ENCODE measurements around the gene HEBP2.

HEBP2 gene

DNA sequence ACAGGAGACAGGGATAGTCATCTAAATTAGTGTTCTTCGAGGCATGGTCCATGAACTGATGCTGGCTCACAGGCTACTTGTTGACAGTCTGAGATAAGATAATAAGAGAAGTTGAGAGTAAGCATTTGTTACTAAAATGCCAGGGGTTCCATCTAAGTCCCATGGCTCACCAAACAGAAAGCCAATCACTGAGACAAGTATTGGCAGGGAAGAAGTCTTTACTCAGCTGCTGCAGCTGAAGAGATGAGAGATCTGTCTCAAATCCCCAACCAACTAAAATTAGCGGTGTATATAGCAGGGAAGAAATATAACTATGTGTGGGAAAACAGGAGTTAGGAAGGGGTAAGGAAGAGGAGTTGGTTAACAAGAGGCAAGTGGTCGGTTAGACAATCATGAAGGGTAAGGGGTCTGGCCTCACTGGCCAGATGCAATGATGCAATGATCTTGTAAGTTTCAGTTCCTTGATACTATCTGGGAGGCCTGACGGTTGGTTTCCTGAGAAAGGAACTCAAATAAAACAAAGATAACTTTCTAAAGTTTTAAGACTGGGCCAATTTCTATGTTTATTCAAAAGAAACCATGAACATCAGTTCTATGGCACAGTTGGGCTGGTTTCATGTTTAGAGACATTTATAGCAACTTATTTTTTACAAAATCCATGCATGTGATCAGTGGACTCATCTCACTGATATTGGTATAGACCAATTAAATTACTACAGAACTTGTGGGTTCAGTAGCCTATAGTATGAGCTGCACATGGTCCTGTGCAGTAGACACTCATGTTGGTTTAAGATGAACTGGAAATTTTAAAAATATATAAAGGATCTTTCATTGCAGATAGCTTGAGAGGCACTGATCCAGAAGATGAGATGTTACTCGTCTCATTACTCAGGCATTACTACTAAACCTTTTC lies 9.9 kb upstream of the HEBP2 start:
- TF ChIP-seq, protein P1, sequence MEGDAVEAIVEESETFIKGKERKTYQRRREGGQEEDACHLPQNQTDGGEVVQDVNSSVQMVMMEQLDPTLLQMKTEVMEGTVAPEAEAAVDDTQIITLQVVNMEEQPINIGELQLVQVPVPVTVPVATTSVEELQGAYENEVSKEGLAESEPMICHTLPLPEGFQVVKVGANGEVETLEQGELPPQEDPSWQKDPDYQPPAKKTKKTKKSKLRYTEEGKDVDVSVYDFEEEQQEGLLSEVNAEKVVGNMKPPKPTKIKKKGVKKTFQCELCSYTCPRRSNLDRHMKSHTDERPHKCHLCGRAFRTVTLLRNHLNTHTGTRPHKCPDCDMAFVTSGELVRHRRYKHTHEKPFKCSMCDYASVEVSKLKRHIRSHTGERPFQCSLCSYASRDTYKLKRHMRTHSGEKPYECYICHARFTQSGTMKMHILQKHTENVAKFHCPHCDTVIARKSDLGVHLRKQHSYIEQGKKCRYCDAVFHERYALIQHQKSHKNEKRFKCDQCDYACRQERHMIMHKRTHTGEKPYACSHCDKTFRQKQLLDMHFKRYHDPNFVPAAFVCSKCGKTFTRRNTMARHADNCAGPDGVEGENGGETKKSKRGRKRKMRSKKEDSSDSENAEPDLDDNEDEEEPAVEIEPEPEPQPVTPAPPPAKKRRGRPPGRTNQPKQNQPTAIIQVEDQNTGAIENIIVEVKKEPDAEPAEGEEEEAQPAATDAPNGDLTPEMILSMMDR (IDR thresholded peaks at IDR 0.05; ENCODE audit: borderline replicate concordance, extremely low read depth, low read length, poor library complexity, severe bottlenecking), result no peak
- no peak for TF ChIP-seq EZH2 (IDR thresholded peaks at IDR 0.05; ENCODE audit: borderline replicate concordance, low read depth, low read length, severe bottlenecking)
- no peaks in the 10 kb centered on the region for H3K36me3 ChIP-seq (ENCODE audit: insufficient read depth, low read length)
- H3K27ac ChIP-seq (ENCODE audit: low read length), result no peak overlapping the region
- no peaks in the 10 kb centered on the region for H3K9me3 ChIP-seq (ENCODE audit: insufficient read depth, low read length, severe bottlenecking)
- ATAC-seq (ENCODE audit: insufficient read depth, low read depth) (no peak), DNase-seq (no peak)
- H3K79me2 ChIP-seq (ENCODE audit: insufficient read depth, low read length), result no peaks in the 10 kb centered on the region
- H3K4me1 ChIP-seq (ENCODE audit: insufficient read depth, low read length), result no peaks in the 10 kb centered on the region
- no peak overlapping the region for H3K9ac ChIP-seq (ENCODE audit: low read depth, low read length)
- no peak overlapping the region for H3K4me3 ChIP-seq (ENCODE audit: low read depth in 1 of 2, low read length in 2 of 2)
- H4K20me1 ChIP-seq (ENCODE audit: insufficient read depth, low read length), result no peaks in the 10 kb centered on the region
- no peak overlapping the region for H2AFZ ChIP-seq (ENCODE audit: low read depth, low read length)
- H3K27me3 ChIP-seq (ENCODE audit: insufficient read depth, low read length, poor library complexity), result peaks cover 4% of the 10 kb centered on the region
- no peak overlapping the region for H3K4me2 ChIP-seq (ENCODE audit: insufficient read depth, low read length)

DNA sequence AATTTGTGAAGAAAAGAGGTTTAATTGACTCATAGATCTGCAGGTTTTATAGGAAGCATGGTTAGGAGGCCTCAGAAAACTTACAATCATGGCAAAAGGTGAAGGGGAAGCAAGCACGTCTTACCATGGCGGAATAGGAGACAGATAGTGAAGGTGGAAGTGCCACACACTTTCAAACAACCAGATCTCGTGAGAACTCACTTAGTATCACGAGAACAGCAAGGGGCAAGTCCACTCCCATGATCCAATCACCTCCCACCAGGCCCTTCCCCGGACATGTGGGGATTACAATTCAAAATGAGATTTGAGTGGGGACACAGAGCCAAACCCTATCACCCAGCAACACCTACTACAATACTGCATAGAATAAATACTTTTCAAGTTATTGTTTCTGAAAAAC lies 7.3 kb upstream of the HEBP2 start:
- Histone ChIP-seq H3K4me2 (ENCODE audit: insufficient read depth, low read length) (no peak overlapping the region), H3K36me3 (ENCODE audit: insufficient read depth, low read length) (no peaks in the 10 kb centered on the region), H3K4me1 (ENCODE audit: insufficient read depth, low read length) (no peaks in the 10 kb centered on the region), H3K27ac (ENCODE audit: low read length) (no peak overlapping the region), H3K79me2 (ENCODE audit: insufficient read depth, low read length) (no peaks in the 10 kb centered on the region), H4K20me1 (ENCODE audit: insufficient read depth, low read length) (no peaks in the 10 kb centered on the region), H3K4me3 (ENCODE audit: low read depth in 1 of 2, low read length in 2 of 2) (no peak overlapping the region), H2AFZ (ENCODE audit: low read depth, low read length) (no peak overlapping the region), H3K9ac (ENCODE audit: low read depth, low read length) (no peak overlapping the region), H3K27me3 (ENCODE audit: insufficient read depth, low read length, poor library complexity) (peaks cover 3% of the 10 kb centered on the region), H3K9me3 (ENCODE audit: insufficient read depth, low read length, severe bottlenecking) (no peaks in the 10 kb centered on the region)
- TF ChIP-seq, protein P1 (IDR thresholded peaks at IDR 0.05; ENCODE audit: borderline replicate concordance, extremely low read depth, low read length, poor library complexity, severe bottlenecking), result no peak
- no peak for TF ChIP-seq EZH2 (IDR thresholded peaks at IDR 0.05; ENCODE audit: borderline replicate concordance, low read depth, low read length, severe bottlenecking)
- ATAC-seq (ENCODE audit: insufficient read depth, low read depth) (no peak), DNase-seq (no peak)

DNA sequence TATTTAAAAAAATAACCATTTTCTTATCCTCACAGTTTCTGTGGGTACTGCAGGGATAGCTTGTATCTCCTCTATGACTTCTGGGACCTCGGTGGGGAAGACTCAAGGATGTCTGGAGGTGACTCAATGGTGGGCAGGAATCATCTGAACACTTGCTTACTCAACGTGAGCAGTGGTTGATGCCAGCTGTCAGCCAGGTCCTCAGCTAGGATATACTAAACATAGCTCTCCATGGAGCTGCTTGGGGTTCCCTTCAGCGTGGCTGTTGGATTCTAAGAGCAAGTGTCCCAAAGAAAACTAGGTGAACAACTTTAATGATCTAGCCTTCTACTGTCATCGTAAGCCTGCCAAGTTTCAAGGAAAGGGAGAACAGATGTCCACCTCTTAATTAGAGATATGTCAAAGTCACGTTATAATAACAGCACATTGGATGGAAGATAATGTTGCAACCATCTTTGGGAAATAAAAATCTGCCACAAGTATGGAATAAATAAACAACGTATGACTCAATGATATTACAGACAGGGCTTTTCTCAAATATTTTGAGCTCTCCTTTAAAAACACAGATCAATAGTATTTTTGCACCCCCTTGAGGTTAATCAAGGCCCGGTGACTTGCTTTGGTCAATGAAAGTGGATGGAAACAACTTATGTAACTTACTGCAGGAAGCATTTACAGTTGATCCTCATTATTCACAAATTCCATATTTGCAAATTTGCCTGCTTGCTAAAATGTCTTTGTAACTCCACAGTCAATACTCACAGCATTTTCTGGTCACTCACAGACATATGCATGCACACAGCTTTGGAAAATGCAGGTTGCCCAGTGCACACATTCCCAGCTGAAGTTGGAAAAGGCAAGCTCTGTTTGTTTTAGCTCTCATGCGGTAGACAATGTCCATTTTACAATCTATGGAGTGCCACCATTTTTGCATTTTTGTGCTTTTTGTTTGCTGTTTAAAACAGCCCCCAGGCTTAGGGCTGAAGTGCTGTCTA lies 6.6 kb upstream of the HEBP2 start:
- Histone ChIP-seq H4K20me1 (ENCODE audit: insufficient read depth, low read length) (no peaks in the 10 kb centered on the region), H3K27ac (ENCODE audit: low read length) (no peak overlapping the region), H3K27me3 (ENCODE audit: insufficient read depth, low read length, poor library complexity) (peaks cover 7% of the 10 kb centered on the region), H3K4me2 (ENCODE audit: insufficient read depth, low read length) (no peak overlapping the region), H2AFZ (ENCODE audit: low read depth, low read length) (no peak overlapping the region), H3K36me3 (ENCODE audit: insufficient read depth, low read length) (no peaks in the 10 kb centered on the region), H3K79me2 (ENCODE audit: insufficient read depth, low read length) (no peaks in the 10 kb centered on the region), H3K4me3 (ENCODE audit: low read depth in 1 of 2, low read length in 2 of 2) (no peak overlapping the region), H3K9ac (ENCODE audit: low read depth, low read length) (no peak overlapping the region), H3K4me1 (ENCODE audit: insufficient read depth, low read length) (no peaks in the 10 kb centered on the region), H3K9me3 (ENCODE audit: insufficient read depth, low read length, severe bottlenecking) (no peaks in the 10 kb centered on the region)
- DNase-seq (no peak), ATAC-seq (ENCODE audit: insufficient read depth, low read depth) (no peak)
- TF ChIP-seq, protein P1 (IDR thresholded peaks at IDR 0.05; ENCODE audit: borderline replicate concordance, extremely low read depth, low read length, poor library complexity, severe bottlenecking), result no peak
- TF ChIP-seq EZH2 (IDR thresholded peaks at IDR 0.05; ENCODE audit: borderline replicate concordance, low read depth, low read length, severe bottlenecking), result no peak

All from DND-41 (cell line).